ENCODE data around the gene RAPGEF6.

DNA sequence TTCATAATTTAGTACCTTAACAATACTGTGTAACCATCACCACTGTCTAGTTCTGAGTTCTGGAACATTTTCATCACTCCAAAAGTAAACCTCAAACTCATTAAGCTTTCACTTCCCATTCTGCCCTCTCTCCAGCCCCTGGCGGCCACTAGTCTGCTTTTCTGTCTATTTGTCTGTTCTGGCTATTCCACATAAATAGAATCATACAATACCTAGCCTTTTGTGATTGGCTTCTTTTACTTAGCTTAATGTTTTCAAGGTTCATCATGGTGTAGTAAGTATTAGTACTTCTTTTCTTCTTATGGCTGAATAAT lies 138.7 kb downstream of the RAPGEF6 start:
- TF ChIP-seq POLR2AphosphoS5 (IDR thresholded peaks at IDR 0.05) (no peak), EP300 (IDR thresholded peaks at IDR 0.05) (no peak), POLR2A (IDR thresholded peaks at IDR 0.05) (no peak)
- TF ChIP-seq, protein P1, sequence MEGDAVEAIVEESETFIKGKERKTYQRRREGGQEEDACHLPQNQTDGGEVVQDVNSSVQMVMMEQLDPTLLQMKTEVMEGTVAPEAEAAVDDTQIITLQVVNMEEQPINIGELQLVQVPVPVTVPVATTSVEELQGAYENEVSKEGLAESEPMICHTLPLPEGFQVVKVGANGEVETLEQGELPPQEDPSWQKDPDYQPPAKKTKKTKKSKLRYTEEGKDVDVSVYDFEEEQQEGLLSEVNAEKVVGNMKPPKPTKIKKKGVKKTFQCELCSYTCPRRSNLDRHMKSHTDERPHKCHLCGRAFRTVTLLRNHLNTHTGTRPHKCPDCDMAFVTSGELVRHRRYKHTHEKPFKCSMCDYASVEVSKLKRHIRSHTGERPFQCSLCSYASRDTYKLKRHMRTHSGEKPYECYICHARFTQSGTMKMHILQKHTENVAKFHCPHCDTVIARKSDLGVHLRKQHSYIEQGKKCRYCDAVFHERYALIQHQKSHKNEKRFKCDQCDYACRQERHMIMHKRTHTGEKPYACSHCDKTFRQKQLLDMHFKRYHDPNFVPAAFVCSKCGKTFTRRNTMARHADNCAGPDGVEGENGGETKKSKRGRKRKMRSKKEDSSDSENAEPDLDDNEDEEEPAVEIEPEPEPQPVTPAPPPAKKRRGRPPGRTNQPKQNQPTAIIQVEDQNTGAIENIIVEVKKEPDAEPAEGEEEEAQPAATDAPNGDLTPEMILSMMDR (IDR thresholded peaks at IDR 0.05) = no peak
